Stimulated activated CD4-positive, alpha-beta T cell treated with anti-CD3 and anti-CD28 coated beads, Interleukin-15, amount 100 ng/mL, for 1 hour (primary cell): ENCODE measurements around the gene HMX2.

Source experiments
- DNase-seq, 2 donors: peaks; one replicate each; pipeline ENCODE4 v3.0.0-alpha.2; 2020; ENCODE audit warnings: low read depth in 1 of 2, low spot score in 1 of 2

The HMX2 gene

GRCh38 chr10:123187781-123188180 is 39.8 kb downstream of the HMX2 start:
- DNase-seq, result no peak

- no peak for DNase-seq
These were observed 44.0 kb downstream of the HMX2 start for GRCh38 chr10:123191886-123192285.

GRCh38 chr10:123194056-123194455 is 46.1 kb downstream of the HMX2 start:
- DNase-seq, result no peak
